DOHH2 (cell line): ENCODE measurements around the gene SEC61B.

Experiments
- H3F3A ChIP-seq: fragments of 200-600 bp; sonication (generic), shearing (Covaris generic); 2 replicates; pipeline ENCODE4 v1.6.0; 2016; ENCODE audit warnings: antibody characterized with exemption, mild to moderate bottlenecking; ENCODE audit not compliant: control insufficient read depth, insufficient read depth
- H3K27ac ChIP-seq: fragments of 200-600 bp; sonication (generic); 2 replicates; pipeline ENCODE4 v1.5.1; 2014; ENCODE audit warnings: low read depth, mild to moderate bottlenecking, low read length, moderate library complexity
- H3K27me3 ChIP-seq: fragments of 200-600 bp; sonication (generic); 2 replicates; pipeline ENCODE4 v1.6.1; 2014; ENCODE audit warnings: mild to moderate bottlenecking, low read length, mixed read lengths; ENCODE audit not compliant: control insufficient read depth
- H3K36me3 ChIP-seq: fragments of 200-600 bp; sonication (generic); 2 replicates; pipeline ENCODE4 v1.6.1; 2014; ENCODE audit warnings: mild to moderate bottlenecking, low read length, moderate library complexity, mixed read lengths; ENCODE audit not compliant: control insufficient read depth
- H3K4me1 ChIP-seq: fragments of 200-600 bp; sonication (generic); 2 replicates; pipeline ENCODE4 v1.6.1; 2014; ENCODE audit warnings: mild to moderate bottlenecking, low read length, mixed read lengths; ENCODE audit not compliant: control insufficient read depth
- H3K4me2 ChIP-seq: fragments of 200-600 bp; sonication (generic); 2 replicates; pipeline ENCODE4 v1.6.0; 2014; ENCODE audit warnings: mild to moderate bottlenecking, low read length, moderate library complexity
- H3K4me3 ChIP-seq: fragments of 200-600 bp; sonication (generic); 2 replicates; pipeline ENCODE4 v1.5.1; 2014; ENCODE audit warnings: mild to moderate bottlenecking, low read length, mixed read lengths
- H3K79me2 ChIP-seq: fragments of 200-600 bp; sonication (generic); 2 replicates; pipeline ENCODE4 v1.6.1; 2014; ENCODE audit warnings: mild to moderate bottlenecking, low read length, mixed read lengths; ENCODE audit not compliant: control insufficient read depth
- H3K9me2 ChIP-seq: fragments of 200-600 bp; sonication (generic); replicated peaks from 2 replicates; pipeline ENCODE4 v1.6.1; 2014; ENCODE audit warnings: mild to moderate bottlenecking, low read length, mixed read lengths; ENCODE audit not compliant: control insufficient read depth
- H3K9me3 ChIP-seq: fragments of 200-600 bp; sonication (generic); 2 replicates; pipeline ENCODE4 v1.6.1; 2014; ENCODE audit warnings: antibody characterized with exemption, low read length, mixed read lengths; ENCODE audit not compliant: control insufficient read depth, insufficient read depth
- H4K20me1 ChIP-seq: fragments of 200-600 bp; sonication (generic); 2 replicates; pipeline ENCODE4 v1.6.0; 2014; ENCODE audit warnings: low read depth, mild to moderate bottlenecking, antibody characterized with exemption, low read length, moderate library complexity; ENCODE audit not compliant: control insufficient read depth, insufficient read depth
- EZH2phosphoT487 ChIP-seq: fragments of 200-600 bp; sonication (generic); IDR thresholded peaks from 2 replicates; pipeline ENCODE4 v1.6.1; 2017; ENCODE audit warnings: borderline replicate concordance, mild to moderate bottlenecking, antibody characterized with exemption, low read length, moderate library complexity, mixed read lengths
- TF ChIP-seq, protein P1 (sequence below): fragments of 200-600 bp; sonication (generic); IDR thresholded peaks from one replicate; pipeline ENCODE4 v1.5.1; 2014; ENCODE audit warnings: antibody characterized with exemption, mild to moderate bottlenecking, low read depth, low read length; ENCODE audit not compliant: poor library complexity, severe bottlenecking

The SEC61B gene

DNA sequence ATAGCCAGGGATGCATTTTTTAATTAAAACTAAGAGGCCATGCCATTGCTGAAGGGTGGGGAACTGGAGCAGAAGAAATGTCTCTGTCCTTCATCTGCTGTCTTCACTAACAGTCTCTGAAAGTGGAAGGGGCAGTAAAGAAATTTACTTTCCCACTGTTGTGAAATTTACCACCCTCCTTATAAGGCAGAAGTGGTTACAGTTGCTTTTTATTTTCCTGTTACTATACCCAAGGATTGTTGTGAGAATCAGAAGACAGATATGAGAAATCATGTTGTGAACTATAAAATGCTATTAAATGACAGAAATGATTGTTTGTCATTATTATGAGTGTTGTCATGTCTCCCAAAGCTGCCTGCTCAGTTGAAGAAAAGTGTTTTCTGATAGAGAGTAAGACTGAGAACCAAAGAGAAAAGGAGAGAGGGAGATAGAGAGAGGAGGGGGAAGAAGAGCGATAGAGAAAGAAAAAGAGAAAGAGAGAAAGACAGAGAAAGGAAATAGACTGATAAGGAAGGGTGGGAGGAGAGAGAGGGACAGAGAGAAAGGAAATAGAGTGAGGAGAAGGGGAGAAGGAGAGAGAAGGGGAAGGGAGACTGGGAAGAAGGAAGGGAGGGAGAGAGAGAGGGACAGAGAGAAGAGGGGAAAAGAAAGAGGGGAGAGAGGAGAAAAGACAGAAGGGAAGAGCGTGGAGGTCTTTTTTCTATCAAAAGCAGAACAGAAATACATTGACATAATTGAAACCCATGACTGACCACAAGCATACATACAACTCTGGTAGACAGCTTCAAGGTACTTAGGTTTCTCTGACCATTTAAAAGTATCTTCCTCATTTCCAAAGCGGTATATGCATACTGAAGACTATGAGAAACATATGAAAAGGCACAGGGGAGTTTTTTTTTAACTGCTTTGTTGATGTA is 22.5 kb downstream of the SEC61B start:
- Histone ChIP-seq H3K4me1 (peaks cover 46% of the 10 kb centered on the region), H3K9me2 (no peaks in the 10 kb centered on the region), H3K4me2 (peak overlapping the region; percentile 23), H3K4me3 (no peak overlapping the region), H3K9me3 (no peaks in the 10 kb centered on the region), H3F3A (peaks cover 7% of the 10 kb centered on the region; the same call in 1 of the 2 replicates), H3K36me3 (peaks cover under 1% of the 10 kb centered on the region; the same call in 1 of the 2 replicates), H3K27ac (peak overlapping the region; percentile 37), H4K20me1 (no peaks in the 10 kb centered on the region), H3K79me2 (no peaks in the 10 kb centered on the region), H3K27me3 (no peaks in the 10 kb centered on the region)
- TF ChIP-seq EZH2phosphoT487, result no peak
- TF ChIP-seq, protein P1, sequence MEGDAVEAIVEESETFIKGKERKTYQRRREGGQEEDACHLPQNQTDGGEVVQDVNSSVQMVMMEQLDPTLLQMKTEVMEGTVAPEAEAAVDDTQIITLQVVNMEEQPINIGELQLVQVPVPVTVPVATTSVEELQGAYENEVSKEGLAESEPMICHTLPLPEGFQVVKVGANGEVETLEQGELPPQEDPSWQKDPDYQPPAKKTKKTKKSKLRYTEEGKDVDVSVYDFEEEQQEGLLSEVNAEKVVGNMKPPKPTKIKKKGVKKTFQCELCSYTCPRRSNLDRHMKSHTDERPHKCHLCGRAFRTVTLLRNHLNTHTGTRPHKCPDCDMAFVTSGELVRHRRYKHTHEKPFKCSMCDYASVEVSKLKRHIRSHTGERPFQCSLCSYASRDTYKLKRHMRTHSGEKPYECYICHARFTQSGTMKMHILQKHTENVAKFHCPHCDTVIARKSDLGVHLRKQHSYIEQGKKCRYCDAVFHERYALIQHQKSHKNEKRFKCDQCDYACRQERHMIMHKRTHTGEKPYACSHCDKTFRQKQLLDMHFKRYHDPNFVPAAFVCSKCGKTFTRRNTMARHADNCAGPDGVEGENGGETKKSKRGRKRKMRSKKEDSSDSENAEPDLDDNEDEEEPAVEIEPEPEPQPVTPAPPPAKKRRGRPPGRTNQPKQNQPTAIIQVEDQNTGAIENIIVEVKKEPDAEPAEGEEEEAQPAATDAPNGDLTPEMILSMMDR, result no peak

DNA sequence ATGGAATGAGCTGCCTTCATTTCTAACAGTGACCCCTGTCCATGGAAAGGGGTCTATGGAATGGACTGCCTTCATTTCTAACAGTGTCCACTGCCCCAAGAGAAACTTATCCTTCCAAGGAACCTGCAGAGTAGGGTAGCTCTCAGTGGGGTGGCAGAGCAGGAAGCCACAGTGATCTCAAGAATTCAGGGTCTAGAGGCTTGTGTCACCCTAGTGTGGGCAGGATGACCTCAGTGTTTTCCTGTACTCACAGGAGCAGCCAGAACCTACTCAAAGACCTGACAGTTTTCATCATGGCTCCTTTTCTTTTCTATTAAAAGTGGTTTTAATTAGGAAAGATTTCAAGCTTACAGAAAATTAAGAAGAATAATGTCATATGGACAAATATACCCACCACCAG is 27.5 kb downstream of the SEC61B start:
- Histone ChIP-seq H3K4me2 (no peak overlapping the region), H3K27me3 (no peaks in the 10 kb centered on the region), H3K79me2 (no peaks in the 10 kb centered on the region), H3F3A (no peaks in the 10 kb centered on the region), H4K20me1 (no peaks in the 10 kb centered on the region), H3K36me3 (no peaks in the 10 kb centered on the region), H3K9me3 (no peaks in the 10 kb centered on the region), H3K27ac (no peak overlapping the region), H3K4me1 (peaks cover 33% of the 10 kb centered on the region), H3K4me3 (no peak overlapping the region), H3K9me2 (no peaks in the 10 kb centered on the region)
- TF ChIP-seq EZH2phosphoT487, result no peak
- TF ChIP-seq, protein P1, result no peak

DNA sequence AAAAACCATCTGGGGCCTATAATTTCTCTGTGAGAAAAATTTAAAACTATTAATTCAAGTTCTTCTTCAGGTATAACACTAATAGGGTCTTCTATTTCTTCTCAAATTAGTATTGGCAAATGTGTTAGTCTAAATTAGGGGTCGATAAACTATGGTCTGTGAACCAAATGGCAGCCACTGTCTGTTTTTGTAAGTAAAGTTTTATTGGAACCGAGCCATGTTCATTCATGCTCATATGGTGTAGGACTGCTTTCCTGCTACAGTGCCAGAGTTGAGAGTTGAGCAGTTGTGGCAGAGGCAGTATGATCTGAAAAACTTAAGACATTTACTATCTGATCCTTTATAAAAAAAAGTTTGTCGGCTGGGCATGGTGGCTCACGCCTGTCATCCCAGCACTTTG is 29.1 kb downstream of the SEC61B start:
- Histone ChIP-seq H4K20me1 (no peaks in the 10 kb centered on the region), H3K4me1 (peaks cover 19% of the 10 kb centered on the region), H3K9me2 (no peaks in the 10 kb centered on the region), H3F3A (no peaks in the 10 kb centered on the region), H3K27me3 (no peaks in the 10 kb centered on the region), H3K27ac (no peak overlapping the region), H3K4me3 (no peak overlapping the region), H3K4me2 (no peak overlapping the region), H3K9me3 (no peaks in the 10 kb centered on the region), H3K79me2 (no peaks in the 10 kb centered on the region), H3K36me3 (no peaks in the 10 kb centered on the region)
- TF ChIP-seq, protein P1, result no peak
- no peak for TF ChIP-seq EZH2phosphoT487
